Esophagus muscularis mucosa (tissue), 4 donors: ENCODE measurements around the gene CAMK2A. TPM values are rescaled to one million over a fixed set of nuclear protein-coding genes. Genes with fewer than 3 reads are reported as not detected.

Experiments
- DNase-seq: peaks from one replicate; pipeline ENCODE4 v3.0.0-alpha.2; 2017; ENCODE audit errors: extremely low spot score
- H3K27ac ChIP-seq, 4 donors: fragments of 200-600 bp; sonication (generic); replicated peaks in 1 of 4; 1 replicate in 3 of 4; 2 replicates in 1 of 4; pipeline ENCODE4 v1.5.1; 2016 to 2019; ENCODE audit warnings: mild to moderate bottlenecking in 1 of 4
- H3K27me3 ChIP-seq, 4 donors: fragments of 200-600 bp; sonication (generic); one replicate each; pipeline versions ENCODE4 v1.5.1 to v1.6.0; 2016 to 2019
- H3K36me3 ChIP-seq, 4 donors: fragments of 200-600 bp; sonication (generic); one replicate each; pipeline ENCODE4 v1.5.1; 2016 to 2019
- H3K4me1 ChIP-seq, 4 donors: fragments of 200-600 bp; sonication (generic); one replicate each; pipeline ENCODE4 v1.5.1; 2016 to 2019
- H3K4me3 ChIP-seq, 4 donors: fragments of 200-600 bp; sonication (generic); 1 replicate in 2 of 4; 2 replicates in 2 of 4; pipeline ENCODE4 v1.5.1; 2016 to 2019; ENCODE audit warnings: mild to moderate bottlenecking in 4 of 4, moderate library complexity in 1 of 4
- H3K9me3 ChIP-seq, 4 donors: fragments of 200-600 bp; sonication (generic); 1 replicate in 3 of 4; 2 replicates in 1 of 4; pipeline ENCODE4 v1.5.1; 2016 to 2019
- CTCF ChIP-seq, 3 experiments: fragments of 200-600 bp in 2 of 3; fragments of 450-650 bp in 1 of 3; sonication (generic) in 2 of 3; IDR thresholded peaks; one replicate each; pipeline ENCODE4 v1.5.1; 2017 to 2019; ENCODE audit warnings: antibody characterized with exemption in 3 of 3, mild to moderate bottlenecking in 2 of 3, moderate library complexity in 1 of 3
- EP300 ChIP-seq: sonication (generic); formaldehyde crosslinking; IDR thresholded peaks from one replicate; pipeline ENCODE4 v1.6.1; 2017; ENCODE audit warnings: antibody characterized with exemption
- POLR2A ChIP-seq: fragments of 450-650 bp; IDR thresholded peaks from one replicate; pipeline ENCODE4 v1.6.1; 2017; ENCODE audit warnings: antibody characterized with exemption, moderate library complexity, mild to moderate bottlenecking, low read depth
- POLR2AphosphoS5 ChIP-seq, 2 donors: sonication (generic); formaldehyde crosslinking; IDR thresholded peaks; one replicate each; pipeline ENCODE4 v1.6.1; 2017; ENCODE audit warnings: antibody characterized with exemption in 2 of 2
- WGBS: methylation state at CpG from one replicate; pipeline ENCODE4 v1.1.5; 2018; 5-methylcytosine and 5-hydroxymethylcytosine counted together
- intact Hi-C: fragments of 100-400 bp; cut with DNase I; formaldehyde crosslinking; loops from one replicate; pipeline ENCODE4 v1.15.1; 2023
- total RNA-seq, 4 donors: library from RNA; depleted of rRNA; stranded (reverse); fragments of >200 nt; gene quantifications; one replicate each; pipeline versions ENCODE4 v1.1.0 to v1.2.1, GENCODE V29; 2016

CAMK2A gene
- total RNA-seq, 4 donors from 2014 or later, result 2.5 to 8.0 (median 3.8) TPM

DNA sequence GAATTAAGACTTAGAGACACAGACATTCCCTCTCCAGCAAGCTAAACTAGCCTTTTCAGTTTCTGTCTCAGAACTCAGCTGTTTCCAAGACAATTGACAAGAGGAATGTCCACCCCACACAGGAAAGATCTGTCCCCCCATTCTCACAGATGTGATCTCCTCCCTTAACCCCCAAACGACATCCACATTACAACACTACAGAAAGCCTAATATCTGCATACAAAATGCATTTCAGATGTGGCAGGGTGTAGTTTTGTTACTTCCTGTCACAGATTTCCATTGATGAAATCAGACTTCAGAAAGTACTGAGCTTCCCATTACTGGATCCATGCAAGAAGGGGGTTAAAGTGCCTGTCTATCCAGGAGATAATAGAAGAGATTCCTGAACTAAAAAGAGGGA is 16.0 kb upstream of the CAMK2A start:
- H3K4me1 ChIP-seq, result peaks cover 14 to 78% (median 64%) of the 10 kb centered on the region in 4 donors
- 15% methylated on average over 1 of the region's 1 CpG for WGBS
- TF ChIP-seq POLR2AphosphoS5 (IDR thresholded peaks at IDR 0.05) (no peak), POLR2A (no peak), EP300 (no peak)
- H3K36me3 ChIP-seq, result no peaks in the 10 kb centered on the region
- H3K9me3 ChIP-seq, result no peaks in the 10 kb centered on the region
- peak overlapping the region; percentile 76 to 83 (median 82) for H3K27ac ChIP-seq
- H3K27me3 ChIP-seq, result peaks cover 0 to 27% (median 0%) of the 10 kb centered on the region in 4 donors
- H3K4me3 ChIP-seq, result no peak overlapping the region
- intact Hi-C loops, result no loop called here
- DNase-seq, result no peak

DNA sequence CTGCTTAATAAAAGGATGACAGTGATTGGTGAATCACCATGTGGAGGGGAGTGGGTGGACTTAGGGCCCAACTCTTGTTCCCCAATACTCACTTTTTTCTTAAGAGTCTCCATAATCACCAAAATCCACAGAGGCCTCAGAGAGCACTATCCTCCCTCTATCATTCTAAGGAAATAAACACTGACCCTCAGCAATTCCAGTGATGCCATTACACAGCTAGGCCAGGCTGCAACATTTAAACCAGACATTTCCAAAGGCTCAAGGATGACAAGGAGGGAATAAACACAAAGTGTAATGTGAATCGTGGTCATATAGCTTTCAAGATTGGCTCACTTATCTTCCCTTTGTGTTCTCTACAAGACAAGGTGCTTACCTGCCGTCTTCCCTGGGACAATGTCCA is 15.5 kb upstream of the CAMK2A start:
- TF ChIP-seq POLR2AphosphoS5 (IDR thresholded peaks at IDR 0.05) (peak in 1 of 2 donors; percentile 7), CTCF (IDR thresholded peaks at IDR 0.05) (no peak), POLR2A (no peak)

GRCh38 chr5:150304481-150305081 is 15.0 kb upstream of the CAMK2A start:
- 72% methylated on average over 4 of the region's 4 CpGs for WGBS
- Histone ChIP-seq H3K9me3 (no peaks in the 10 kb centered on the region), H3K36me3 (no peaks in the 10 kb centered on the region), H3K4me3 (no peak overlapping the region), H3K27me3 (peaks cover 0 to 30% (median 0%) of the 10 kb centered on the region in 4 donors), H3K27ac (peak overlapping the region; percentile 76 to 83 (median 82)), H3K4me1 (peaks cover 14 to 86% (median 72%) of the 10 kb centered on the region in 4 donors)
- intact Hi-C loops, result no loop called here
- no peak for DNase-seq
- TF ChIP-seq EP300 (no peak), POLR2A (no peak), CTCF (IDR thresholded peaks at IDR 0.05) (no peak), POLR2AphosphoS5 (IDR thresholded peaks at IDR 0.05) (no peak)

More for the DNA sequence above, 15.5 kb upstream of the CAMK2A start:
- Histone ChIP-seq H3K36me3 (no peaks in the 10 kb centered on the region), H3K4me3 (no peak overlapping the region), H3K9me3 (no peaks in the 10 kb centered on the region), H3K27ac (peak overlapping the region; percentile 76 to 83 (median 82)), H3K4me1 (peaks cover 14 to 83% (median 68%) of the 10 kb centered on the region in 4 donors), H3K27me3 (peaks cover 0 to 30% (median 0%) of the 10 kb centered on the region in 4 donors)
- WGBS, result 37% methylated on average over 2 of the region's 2 CpGs
- intact Hi-C loops, result no loop called here
- no peak for DNase-seq

- H3K4me1 ChIP-seq, result peaks cover 14 to 87% (median 76%) of the 10 kb centered on the region in 4 donors
- 42% methylated on average over 7 of the region's 7 CpGs for WGBS
- no peaks in the 10 kb centered on the region for H3K9me3 ChIP-seq
- no peaks in the 10 kb centered on the region for H3K36me3 ChIP-seq
- H3K27me3 ChIP-seq, result peaks cover 0 to 30% (median 0%) of the 10 kb centered on the region in 4 donors
- no peak overlapping the region for H3K4me3 ChIP-seq
- intact Hi-C loops, result no loop called here
- TF ChIP-seq POLR2A (no peak), POLR2AphosphoS5 (IDR thresholded peaks at IDR 0.05) (peak; percentile 66 to 77), EP300 (no peak)
- DNase-seq, result no peak
- peak overlapping the region; percentile 76 to 83 (median 82) for H3K27ac ChIP-seq
Measured at GRCh38 chr5:150303660-150304386, 14.2 kb upstream of the CAMK2A start.

DNA sequence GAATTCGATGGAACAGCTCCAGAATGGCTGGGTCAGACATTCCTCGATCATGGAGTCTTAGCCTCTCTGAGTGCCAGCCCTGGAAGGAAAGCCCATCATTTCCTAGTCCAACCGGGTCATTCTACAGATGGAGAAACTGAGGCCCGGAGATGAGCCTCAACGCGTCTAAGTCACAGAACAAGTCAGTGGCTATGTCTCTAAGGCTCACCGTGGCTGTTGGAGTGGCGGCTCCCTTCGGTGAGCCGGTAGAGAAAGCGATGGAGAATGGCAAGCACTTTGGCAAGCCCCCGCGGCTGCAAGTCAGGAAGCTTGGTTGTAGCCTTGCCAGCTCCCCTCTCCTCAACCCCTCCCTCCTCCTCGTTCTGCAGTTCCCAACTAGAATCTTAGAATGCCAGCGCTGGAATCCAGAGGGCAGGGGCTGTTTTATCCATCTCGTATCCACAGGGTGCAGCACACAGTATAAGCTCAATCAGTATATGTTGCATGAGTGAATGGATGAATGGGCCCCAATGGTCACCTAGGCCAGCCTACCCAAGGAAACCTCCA is 13.6 kb upstream of the CAMK2A start:
- TF ChIP-seq POLR2AphosphoS5 (IDR thresholded peaks at IDR 0.05) (peak in 1 of 2 donors; percentile 7), EP300 (no peak)
- no peak for DNase-seq
- Histone ChIP-seq H3K36me3 (peaks cover 0 to 2% (median 0%) of the 10 kb centered on the region in 4 donors), H3K4me3 (peak overlapping the region; percentile 49 to 59 (median 52)), H3K4me1 (peaks cover 14 to 94% (median 82%) of the 10 kb centered on the region in 4 donors), H3K9me3 (no peaks in the 10 kb centered on the region), H3K27ac (peak overlapping the region; percentile 76 to 83 (median 82)), H3K27me3 (peaks cover 0 to 30% (median 0%) of the 10 kb centered on the region in 4 donors)
- WGBS, result 12% methylated on average over 14 of the region's 16 CpGs
- intact Hi-C loops, result no loop called here
